ENCODE results near the gene RELN.
"Not testable (repeated sequence)": the region's sequence is repeated elsewhere in the genome, so short reads cannot be mapped to it uniquely, and the experiment has no call there.

DNA sequence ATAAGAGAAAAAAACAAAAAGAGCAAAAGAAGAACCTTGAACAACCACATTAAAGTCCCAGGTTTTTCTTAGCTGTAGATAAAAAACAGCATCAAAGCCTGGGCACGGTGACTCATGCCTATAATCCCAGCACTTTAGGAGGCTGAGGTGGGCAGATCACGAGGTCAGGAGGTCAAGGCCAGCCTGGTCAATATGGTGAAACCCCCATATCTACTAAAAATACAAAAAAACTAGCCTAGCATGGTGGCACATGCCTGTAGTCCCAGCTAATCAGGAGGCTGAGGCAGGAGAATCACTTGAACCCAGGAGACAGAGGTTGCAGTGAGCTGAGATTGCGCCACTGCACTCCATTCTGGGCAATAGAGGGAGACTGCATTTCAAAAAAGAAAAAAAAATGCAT, 47.4 kb upstream of the RELN start:
- not testable (repeated sequence) for TF ChIP-seq CTCF, EP300 (IDR thresholded peaks at IDR 0.05)
